ENCODE data around the gene TM7SF2.

Gene TM7SF2

GRCh38 chr11:65132238-65132987 is 20.7 kb downstream of the TM7SF2 start:
- no peak overlapping the region for H3K4me3 ChIP-seq (ENCODE audit: low read depth, low read length)
- no peak for TF ChIP-seq CTCF (IDR thresholded peaks at IDR 0.05; ENCODE audit: low read depth, low read length)

GRCh38 chr11:65132988-65133700 is 21.5 kb downstream of the TM7SF2 start:
- no peak for TF ChIP-seq CTCF (IDR thresholded peaks at IDR 0.05; ENCODE audit: low read depth, low read length)
- peak overlapping the region; percentile 97 for H3K4me3 ChIP-seq (ENCODE audit: low read depth, low read length)

GRCh38 chr11:65133724-65134123 is 22.1 kb downstream of the TM7SF2 start:
- TF ChIP-seq CTCF (IDR thresholded peaks at IDR 0.05; ENCODE audit: low read depth, low read length): no peak
- peak overlapping the region; percentile 97 for H3K4me3 ChIP-seq (ENCODE audit: low read depth, low read length)

- no peak for TF ChIP-seq CTCF (IDR thresholded peaks at IDR 0.05; ENCODE audit: low read depth, low read length)
- H3K4me3 ChIP-seq (ENCODE audit: low read depth, low read length): peak within 1 kb of the TSS; percentile 97
Measured at GRCh38 chr11:65134240-65134951, 22.7 kb downstream of the TM7SF2 start, which contains the start of gene SYVN1. SYVN1 (minus strand) TSS chr11:65134519; CDS start chr11:65133601, 918 bp downstream.

- peak overlapping the region; percentile 97 for H3K4me3 ChIP-seq (ENCODE audit: low read depth, low read length)
- TF ChIP-seq CTCF (IDR thresholded peaks at IDR 0.05; ENCODE audit: low read depth, low read length): no peak
Measured at GRCh38 chr11:65134952-65135632, 23.4 kb downstream of the TM7SF2 start.

- TF ChIP-seq CTCF (IDR thresholded peaks at IDR 0.05; ENCODE audit: low read depth, low read length): no peak
Measured at GRCh38 chr11:65135633-65136145, 24.0 kb downstream of the TM7SF2 start.

More at GRCh38 chr11:65135633-65136145, 24.0 kb downstream of the TM7SF2 start:
- H3K4me3 ChIP-seq (ENCODE audit: low read depth, low read length): peak overlapping the region; percentile 97
